Fibroblast of upper back skin (primary cell): ENCODE measurements around the gene SYNM.

Experiments
- DNase-seq: peaks from one replicate; pipeline ENCODE4 v3.0.0-alpha.2; 2013

SYNM gene

DNA sequence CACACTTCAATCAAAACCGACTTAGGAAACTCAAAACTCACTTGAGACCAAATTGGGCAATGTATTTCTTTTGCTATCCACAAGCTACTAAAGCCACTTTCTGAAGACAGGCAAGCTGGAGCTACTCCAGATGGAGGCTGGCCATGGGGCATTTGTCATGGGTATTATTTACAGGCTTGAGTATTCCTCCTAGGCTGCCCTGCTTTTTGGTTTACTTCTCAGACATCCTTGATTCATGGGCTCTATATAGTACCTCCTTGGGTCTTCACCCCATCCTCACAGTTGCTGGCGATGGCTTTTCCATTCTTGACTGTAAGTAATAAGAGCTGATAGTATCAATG lies 18.6 kb upstream of the SYNM start:
- DNase-seq, result no peak

DNA sequence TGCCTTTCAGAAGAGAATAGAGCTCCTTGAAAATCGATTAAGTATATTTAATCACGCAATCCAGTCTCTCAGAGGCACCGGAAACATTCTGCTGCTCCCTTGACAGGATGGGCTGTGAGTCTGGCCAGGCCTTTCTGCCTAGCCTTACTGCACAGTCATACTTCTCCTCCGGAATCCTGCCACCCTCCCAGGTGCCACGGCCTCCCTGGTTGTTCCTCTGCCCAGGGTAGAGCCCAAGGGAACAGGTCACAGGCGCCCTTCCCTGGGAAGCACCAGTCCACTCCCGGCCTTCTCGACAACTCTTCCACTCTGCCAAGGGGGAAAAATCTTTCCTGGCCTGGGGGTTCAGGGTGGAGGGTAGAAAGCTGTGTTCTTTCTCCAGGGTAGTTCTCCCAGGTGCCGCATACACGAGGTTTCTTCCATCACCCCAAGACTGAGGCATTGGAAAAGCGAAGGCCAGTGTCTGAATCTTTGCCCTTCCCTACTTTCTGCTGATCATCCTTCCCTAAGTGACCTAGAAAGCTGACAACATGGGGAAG lies 17.4 kb upstream of the SYNM start:
- DNase-seq, result no peak

GRCh38 chr15:99090011-99090699 lies 14.7 kb upstream of the SYNM start:
- no peak for DNase-seq

- DNase-seq, result no peak
Observed at GRCh38 chr15:99090938-99091337, 13.9 kb upstream of the SYNM start.

DNA sequence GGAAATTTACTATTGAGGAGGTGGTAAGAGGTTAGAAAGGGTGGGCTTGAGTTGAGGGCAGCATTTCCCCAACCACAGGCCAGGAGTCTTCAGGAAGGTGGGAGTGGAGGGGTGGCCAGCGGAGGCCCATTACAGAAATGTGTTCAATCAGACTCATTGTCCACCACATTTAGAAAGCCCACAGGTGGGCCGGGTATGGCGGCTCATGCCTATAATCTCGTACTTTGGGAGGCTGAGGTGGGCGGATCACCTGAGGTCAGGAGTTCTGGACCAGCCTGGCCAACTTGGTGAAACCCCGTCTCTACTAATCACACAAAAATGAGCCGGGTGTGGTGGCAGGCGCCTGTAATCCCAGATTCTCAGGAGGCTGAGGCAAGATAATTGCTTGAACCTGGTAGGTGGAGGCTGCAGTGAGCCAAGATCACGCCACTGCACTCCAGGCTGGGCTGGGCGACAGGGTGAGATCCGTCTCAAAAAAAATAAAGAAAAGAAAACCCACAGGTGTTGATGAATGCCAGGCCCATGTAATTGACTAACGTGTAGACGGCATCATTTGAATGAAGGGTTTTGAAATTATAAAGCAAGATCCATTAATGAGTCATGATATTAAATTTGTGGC lies 12.2 kb upstream of the SYNM start:
- DNase-seq, result no peak

DNA sequence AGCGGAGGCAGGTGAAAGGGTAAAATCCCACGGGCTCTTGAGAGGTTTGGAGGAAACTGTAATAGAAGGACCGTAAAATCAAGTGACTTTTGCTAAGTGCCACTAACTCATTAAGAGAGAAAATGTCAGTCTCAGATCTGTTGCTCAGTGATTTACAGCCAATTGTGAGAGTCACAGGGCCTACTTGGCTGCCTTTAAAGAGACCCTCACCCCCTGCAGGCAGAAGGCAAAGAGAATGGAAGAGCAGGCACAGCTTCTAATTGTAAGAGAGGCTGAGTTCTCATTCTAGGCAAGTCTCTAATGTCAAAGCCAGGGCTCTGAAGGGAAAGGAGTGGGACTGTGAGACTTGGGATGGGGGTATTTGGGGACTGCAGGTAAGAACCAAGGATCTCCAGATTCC lies 9.3 kb upstream of the SYNM start:
- DNase-seq, result no peak

DNA sequence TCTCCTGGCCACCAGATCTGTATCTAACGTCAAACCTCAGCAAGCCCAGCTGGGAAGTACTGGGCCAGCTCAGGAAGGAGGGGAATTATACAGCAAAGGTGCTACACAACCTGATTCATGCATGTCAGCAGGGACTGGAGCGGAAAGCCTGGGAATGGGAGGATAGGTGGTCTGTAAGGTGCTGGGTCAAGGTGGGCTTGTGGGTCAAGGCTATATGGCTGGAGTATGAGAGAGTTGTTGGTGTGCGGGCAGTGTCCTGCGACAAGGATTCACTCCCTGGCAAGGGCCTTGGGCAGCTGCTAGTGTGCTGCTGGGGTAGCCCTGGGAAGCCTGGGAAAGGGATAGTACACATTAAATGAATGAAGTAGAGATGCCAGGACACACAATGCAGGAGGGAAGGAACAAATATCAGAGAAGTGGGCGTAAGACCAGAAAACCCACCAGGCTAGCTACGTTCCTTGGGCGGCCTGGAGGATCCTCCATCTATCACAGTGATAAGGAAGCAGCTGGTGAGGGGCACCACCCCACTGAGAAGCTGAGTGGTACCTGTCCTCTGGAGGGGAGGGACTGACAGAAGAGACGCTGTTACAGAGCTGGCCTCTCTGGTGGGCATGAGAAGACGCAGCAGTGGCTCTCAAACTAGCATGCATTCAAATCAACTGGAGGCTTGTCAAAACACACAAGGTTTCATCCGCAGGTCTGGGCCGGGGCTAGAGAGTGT lies 8.5 kb upstream of the SYNM start:
- DNase-seq, result no peak

DNA sequence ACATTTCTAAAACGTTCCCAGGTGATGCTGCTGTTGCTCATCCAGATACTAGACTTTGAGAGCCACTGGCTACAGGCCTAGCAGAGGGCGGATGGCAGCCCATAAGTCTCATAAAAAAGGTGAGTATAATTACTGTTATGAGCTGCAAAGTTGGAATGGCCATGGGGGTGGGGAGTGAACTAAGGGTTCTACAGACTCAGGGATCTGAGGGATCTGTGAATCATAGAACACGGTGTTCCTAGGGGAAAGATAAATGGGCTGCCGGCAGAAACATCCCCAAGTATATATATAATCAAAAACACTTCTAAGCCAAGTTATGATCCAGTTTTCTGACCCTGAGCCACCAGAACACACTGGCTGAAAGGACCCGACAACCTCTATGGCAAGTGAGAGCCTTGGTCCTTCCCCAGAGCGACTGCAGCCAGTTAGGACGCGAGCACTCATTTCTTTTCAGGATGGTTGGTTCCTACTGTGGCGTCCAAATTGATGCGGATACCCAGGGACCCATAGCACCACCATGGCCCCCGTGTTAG lies 7.9 kb upstream of the SYNM start:
- DNase-seq, result no peak

- DNase-seq, result no peak
Observed at GRCh38 chr15:99097441-99098410, 7.2 kb upstream of the SYNM start.

DNA sequence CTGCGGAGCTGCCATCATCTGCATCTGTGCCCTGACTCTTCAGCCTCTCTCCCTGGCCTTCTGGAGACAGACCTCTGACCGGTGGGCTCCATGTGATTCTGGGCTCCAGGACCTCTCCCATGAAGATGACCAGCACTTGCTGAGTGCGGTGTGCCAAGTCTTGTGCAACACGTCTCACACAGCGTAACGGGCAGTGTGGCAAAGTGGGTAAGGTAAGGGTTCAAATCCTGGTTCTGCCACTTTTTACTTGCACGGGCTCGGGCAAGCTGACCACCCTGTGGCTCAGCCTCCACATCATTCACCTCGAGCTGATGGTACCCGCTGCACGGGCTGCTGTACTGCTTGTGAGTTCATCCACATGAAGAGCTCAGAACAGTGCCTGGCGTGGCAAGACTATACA lies 6.5 kb upstream of the SYNM start:
- DNase-seq, result no peak

DNA sequence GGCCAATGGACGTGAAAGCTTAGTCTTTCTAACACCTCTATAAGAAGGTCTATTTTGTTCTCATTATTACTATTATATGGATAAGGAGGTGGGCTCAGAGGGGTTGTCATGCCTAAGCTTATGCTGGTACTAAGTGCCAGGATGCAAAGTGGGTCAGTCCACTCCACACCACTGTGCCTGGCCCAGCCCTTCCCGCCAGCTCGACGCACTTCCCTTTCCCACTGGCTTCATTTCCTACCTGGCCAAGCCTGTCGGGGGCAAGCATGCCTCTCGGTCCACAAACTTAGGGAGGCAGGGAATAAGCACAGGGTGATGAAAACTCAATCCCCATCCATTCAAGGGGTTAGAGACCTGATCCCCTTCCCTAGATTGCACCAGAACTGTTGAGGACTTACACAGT lies 5.9 kb upstream of the SYNM start:
- DNase-seq, result no peak

DNA sequence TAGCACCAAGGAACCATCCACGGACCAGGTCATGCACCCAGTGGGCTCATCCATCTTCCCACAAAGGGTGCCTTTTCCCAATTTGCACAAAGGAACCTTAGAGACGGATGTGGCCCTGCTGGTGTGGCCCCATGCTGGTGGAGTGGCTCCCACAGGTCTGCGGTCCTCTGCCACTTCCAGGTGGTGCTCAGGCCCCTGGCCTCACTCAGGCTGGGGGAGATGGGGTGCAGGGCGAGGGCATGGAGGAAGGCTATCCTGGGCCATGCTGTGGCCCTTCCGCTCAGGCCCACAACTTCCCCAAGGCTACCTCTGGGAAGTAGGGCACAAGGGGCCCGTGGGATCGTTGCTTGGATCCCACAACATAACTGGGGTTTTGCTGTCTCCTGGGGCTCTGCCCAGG lies 5.2 kb upstream of the SYNM start:
- DNase-seq, result no peak

- DNase-seq, result peak; percentile 65
Observed at GRCh38 chr15:99100245-99101173, 4.4 kb upstream of the SYNM start.

DNA sequence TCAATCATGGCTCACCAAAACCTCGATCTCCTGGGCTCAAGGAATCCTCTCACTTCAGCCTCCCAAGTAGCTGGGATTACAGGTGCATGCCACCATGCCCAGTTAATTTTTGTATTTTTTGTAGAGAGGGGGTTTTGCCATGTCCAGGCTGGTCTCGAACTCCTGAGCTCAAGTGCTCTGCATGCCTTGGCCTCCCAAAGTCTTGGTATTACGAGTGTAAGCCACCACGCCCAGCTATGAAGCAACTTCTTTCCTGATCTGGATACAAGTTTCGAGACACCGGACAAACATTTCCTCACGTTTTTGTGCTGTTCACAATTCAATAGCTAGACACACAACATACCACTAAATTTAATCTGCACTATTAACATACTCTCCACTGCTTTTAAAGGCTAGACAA lies 3.4 kb upstream of the SYNM start:
- no peak for DNase-seq

DNA sequence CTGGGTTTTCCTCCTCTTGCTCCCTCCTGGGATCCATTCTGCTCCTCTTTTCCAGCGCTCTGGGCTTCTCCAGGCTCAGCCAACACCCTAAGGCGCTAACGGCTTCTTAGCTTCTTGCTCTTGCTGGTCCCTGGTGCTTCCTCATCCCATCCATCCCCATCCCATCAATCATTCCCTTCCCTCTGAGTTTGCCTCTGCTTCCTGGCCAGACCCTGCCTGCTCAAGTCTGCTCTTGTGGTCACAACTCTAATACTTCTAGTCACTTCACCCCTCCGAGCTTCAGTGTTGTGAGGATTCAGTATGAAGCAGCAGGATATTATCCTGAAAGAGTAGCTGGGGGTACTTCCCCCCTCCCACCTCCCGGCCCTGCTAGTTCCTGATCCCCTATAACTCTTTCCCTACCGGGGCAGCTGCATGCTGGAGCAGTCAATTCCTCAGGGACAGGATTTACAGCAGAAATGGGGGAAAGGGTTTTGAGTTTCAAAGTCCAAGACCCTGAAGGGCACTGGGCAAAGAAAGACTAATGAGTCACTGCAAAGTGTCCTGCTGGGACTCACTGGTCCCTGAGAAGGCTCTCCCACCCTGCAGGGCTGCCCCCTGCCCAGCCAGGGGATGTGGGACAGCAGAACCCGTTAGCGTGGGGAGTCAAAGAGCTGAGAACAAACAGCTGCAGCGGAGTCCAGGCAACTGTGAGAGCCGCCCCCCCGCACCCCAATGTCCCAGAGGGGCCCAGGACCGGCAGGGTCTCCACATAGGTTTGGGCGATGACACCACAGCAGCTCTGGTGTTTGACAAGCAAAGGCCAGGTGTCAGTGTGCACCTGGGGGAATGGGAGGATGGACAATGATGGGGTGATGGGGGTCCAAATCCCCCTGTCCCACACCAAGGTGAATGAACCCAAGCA lies 2.3 kb upstream of the SYNM start:
- no peak for DNase-seq

GRCh38 chr15:99103279-99103678 lies 1.6 kb upstream of the SYNM start:
- no peak for DNase-seq

DNA sequence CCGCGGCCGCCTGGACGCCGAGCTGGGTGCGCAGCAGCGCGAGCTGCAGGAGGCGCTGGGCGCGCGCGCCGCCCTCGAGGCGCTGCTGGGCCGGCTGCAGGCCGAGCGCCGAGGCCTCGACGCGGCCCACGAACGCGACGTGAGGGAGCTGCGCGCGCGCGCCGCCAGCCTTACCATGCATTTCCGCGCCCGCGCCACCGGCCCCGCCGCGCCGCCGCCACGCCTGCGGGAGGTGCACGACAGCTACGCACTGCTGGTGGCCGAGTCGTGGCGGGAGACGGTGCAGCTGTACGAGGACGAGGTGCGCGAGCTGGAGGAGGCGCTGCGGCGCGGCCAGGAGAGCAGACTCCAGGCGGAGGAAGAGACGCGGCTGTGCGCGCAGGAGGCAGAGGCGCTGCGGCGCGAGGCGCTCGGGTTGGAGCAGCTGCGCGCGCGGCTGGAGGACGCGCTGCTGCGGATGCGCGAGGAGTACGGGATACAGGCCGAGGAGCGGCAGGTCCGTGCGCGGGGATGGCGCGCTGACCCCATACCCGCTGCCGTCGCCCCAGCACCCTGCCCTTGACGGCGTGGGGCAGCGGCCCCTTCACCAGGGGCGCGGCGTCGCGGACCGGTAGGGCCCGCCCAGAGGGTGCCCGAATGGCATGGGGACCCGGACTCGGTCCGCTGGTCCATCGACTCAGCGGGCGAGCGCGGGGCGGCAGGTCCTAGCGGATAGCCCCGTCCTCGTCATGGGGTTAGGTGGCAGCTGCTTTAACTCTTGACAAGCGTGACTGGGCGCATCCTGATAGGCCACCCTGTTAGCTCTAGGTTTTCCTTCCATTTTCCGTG lies 848 bp downstream of the SYNM start:
- peak; percentile 59 for DNase-seq

DNA sequence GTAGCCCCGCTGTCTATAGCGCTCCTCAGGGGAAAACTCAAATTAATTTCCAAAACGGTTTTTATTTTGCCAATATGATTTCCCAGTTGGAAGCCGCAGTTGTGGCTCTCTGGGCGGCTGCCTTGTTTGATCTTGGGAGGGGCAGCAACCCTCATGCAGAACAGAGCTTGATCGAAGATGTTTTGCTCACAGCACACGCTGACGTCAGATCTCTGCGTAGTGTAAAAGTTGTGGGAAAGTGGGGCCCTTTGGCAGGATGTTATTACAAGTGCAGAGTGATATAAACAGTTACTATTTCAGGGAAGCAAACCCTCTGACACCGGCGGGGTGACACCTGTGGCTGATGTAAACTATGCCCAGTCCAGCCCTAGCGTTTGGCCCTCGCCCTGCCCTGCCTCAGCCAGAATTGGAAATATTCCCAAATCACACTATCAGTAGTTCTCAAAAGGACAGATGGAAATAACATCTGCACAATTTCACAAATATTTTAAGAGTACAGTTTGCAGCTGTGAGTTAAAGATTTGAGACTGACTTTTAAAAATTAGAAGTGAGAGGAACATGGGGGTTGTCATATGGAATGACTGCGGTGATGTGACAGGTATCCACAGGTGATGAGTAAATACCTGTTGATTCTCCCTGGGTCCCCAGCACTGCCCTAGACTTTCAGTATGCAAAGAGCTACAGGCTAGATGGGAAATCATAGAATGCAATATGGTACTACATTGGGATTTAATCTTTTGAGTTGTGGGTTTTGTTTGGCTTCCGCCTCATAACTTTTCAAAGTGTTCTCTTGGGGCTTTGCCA lies 1.7 kb downstream of the SYNM start:
- no peak for DNase-seq

DNA sequence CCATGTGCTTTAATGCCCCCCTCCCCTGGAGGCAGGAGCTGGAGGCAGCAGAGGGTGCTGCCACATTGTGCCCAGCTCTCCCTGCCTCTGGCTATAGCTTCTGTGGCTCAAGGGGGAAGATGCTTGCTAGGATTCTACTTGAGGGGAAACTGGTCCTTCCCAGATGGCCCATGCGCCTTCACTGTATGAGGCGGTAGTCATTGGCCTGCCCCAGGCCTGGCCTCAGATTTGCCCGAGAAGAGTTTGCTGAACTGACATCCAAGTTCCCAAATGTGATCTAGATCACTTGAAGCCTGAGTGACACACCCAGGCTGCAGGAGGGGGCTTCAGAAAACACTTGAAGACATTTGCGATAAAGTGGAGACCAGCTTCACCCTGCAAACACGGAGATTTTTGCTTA lies 4.1 kb downstream of the SYNM start:
- no peak for DNase-seq
